Measurements from ENCODE around the gene SPON1.
"Not testable (repeated sequence)": the region's sequence is repeated elsewhere in the genome, so short reads cannot be mapped to it uniquely, and the experiment has no call there.

The SPON1 gene

GRCh38 chr11:14090631-14091030, 128.1 kb downstream of the SPON1 start:
- not testable (repeated sequence) for DNase-seq

DNA sequence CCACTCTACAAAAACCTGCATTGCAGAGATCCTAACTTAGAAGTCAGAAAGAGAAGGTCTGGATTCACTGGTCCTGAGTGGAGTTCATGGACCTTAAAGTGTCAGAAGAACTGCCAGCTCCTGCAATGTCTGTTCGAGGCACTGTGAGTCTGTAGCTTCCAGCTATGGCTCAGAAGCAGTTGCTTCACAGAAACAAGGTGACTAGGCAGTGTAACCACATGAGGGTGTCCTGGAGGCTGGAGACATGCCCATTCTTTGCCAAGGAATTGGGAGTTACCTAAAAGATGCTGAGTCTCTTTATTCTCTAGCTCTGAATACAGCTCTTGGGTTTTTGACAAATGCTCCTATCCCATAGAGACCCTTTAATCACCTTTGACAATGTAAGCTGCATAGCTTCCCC, 130.5 kb downstream of the SPON1 start:
- no peak for DNase-seq

DNA sequence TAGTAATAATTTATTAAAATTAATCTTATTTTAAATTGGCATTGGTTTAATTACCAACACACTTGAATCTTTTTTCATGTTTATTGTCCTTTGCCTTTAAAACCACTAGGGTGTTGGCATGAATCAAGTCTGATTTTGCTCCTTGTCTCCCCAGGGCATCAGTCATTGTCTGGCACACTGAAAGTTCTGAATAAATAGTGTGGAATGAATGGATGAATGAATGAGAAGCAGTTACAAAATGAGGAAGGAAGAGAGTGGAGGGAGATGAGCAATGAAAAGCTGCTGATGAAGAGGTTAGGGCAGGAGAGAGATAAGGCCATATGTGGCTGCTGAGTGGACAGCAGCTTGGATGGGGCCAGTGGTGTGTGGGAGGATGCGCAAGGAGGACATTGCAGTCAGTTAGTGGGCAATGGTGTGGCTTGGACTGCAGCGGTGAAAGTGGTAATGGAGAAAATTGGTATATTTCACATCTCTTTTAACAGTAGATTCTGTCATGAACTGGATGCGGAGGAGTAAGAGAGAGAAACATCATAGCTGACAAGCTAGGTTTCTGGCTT, 132.0 kb downstream of the SPON1 start:
- no peak for DNase-seq

DNA sequence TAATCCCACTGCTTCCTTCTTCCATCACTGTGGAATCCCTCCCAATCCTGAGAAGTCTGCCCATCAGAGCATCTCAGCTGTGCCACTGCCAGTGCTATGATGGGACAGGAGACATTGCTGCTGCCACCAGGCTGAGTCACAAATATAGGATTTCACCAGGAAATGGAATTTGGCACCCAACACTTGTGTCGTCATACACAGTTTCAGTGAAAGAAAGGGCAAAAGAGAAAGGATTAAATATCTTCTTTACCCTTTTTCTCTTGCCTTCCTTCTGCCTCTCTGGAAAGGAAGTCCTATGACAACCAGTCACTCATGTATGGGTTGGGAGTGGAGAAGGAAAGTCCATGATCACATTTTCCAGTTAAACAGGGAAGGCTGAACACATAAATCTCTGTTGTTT, 133.4 kb downstream of the SPON1 start:
- no peak for DNase-seq

- DNase-seq, result no peak
Measured at GRCh38 chr11:14096606-14097005, 134.1 kb downstream of the SPON1 start.

DNA sequence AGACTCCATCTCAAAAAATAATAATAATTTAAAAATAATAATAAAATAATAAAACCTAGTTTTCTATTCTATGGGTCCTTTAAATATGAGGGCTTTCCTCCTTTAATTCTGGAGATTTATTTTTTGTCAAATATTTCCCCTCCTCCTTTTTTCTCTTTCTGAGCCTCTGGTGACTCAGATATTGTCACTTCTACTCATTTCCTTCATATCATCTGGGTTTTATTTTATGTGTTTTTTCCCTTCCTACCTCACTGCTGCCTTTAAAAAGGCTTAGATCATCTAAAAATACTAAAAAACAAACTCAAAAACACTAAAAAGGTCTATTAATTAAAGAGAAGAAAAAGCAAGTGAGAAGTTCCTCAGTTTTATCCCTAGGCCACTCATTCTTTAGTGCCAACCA, 138.9 kb downstream of the SPON1 start:
- no peak for DNase-seq

GRCh38 chr11:14102766-14103165, 140.2 kb downstream of the SPON1 start:
- DNase-seq, result no peak

DNA sequence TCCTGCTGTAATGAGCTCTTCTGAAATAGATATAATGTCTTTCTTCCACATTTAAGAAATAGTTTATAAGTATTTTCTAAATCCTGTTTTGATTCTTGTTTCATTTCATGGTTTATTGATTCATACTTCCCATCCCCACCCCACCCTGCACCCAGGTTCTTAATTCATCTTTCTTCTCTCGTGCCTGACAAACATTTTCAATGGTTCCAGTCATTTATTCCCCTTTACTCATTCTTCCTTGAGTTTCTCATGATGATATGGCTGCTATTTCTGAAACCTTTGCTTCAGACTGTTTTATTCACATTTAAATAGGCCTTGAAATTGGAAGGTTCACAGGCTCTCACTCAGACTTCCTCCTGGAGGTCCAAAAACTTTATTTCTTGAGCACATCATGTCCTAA, 142.9 kb downstream of the SPON1 start:
- no peak for DNase-seq

- DNase-seq, result no peak
Measured at GRCh38 chr11:14106303-14107049, 144.0 kb downstream of the SPON1 start.

- DNase-seq, result no peak
Measured at GRCh38 chr11:14107050-14107430, 144.5 kb downstream of the SPON1 start.

DNA sequence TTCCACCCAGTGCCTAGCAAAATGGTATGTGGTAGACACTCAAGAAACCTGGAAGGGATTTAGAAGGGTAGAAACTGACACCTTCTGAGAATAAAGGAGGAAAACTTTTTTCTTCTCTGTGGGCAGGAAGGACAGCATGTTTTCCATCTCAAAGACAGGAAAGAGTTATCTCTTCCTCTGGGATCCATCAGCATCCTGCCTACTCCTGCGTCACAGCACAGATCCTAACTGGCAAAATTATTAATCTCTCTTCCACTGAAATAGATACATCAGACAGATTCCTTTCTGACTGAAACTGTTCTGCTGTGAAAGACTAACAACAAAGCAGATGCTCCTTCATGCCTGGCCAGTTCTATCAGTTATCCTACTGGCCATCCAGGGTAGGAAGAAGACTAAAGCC, 147.2 kb downstream of the SPON1 start:
- DNase-seq, result no peak

GRCh38 chr11:14110629-14111028, 148.1 kb downstream of the SPON1 start:
- DNase-seq, result no peak

- no peak for DNase-seq
Measured at GRCh38 chr11:14111496-14111895, 149.0 kb downstream of the SPON1 start.

DNA sequence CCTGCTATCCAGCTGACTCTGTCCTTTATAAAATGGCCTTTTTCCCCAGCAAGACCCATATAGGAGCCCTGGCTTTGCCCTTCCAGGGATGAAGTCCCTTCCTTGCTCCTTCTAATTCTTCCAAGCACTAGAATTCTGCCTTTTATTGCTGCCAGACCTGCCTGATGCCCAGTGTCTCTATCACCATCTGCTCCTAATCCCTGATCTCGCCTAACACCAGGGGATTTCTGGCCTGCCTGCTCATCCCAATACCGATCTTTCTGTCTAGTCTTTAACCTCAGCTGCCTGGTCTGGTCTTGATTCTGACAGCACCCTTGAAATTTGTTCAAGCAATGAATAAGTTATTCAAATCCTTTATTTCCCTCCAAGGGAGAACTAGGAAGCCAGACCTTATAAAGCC, 150.2 kb downstream of the SPON1 start:
- DNase-seq, result no peak

DNA sequence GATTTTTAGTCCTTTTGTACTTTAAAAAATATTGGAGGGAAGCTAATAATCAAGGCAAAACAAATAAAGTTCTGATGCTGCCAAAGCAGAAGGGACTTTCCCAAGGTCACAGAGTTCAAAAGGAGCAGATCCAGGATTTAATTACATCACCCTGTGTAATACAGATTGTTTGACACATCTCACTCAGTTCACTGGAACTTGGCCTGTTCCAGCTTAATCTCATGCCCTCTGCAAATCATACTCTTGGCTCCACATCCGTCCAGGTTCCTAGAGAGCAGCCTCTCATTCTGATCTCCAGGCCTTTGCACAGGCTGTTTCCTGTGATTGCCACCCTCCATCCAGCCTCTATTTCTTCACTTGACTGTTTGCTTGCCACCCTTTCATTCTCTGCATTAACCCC, 151.7 kb downstream of the SPON1 start:
- DNase-seq, result no peak

- DNase-seq, result no peak
Measured at GRCh38 chr11:14114786-14115185, 152.3 kb downstream of the SPON1 start.

- no peak for DNase-seq
Measured at GRCh38 chr11:14117632-14118031, 155.1 kb downstream of the SPON1 start.

DNA sequence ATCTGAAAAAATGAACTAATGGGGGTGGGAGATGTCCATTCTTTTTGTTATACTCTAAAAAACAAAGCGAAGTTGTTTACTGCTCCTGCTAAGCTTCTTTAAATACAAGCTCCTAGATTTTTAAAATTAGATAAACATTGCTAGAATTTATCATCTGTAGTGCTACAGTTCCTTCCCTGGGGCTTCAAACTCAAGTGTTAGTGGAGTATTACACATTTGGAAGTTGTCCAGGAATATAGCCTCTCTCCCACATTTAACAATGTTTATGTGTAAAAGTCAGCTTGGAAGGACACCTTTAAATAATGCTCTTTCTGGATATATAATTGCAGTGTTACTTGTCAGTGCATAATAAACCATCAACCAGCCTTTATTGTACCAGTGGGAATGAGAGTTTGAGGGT, 155.5 kb downstream of the SPON1 start:
- DNase-seq, result no peak

DNA sequence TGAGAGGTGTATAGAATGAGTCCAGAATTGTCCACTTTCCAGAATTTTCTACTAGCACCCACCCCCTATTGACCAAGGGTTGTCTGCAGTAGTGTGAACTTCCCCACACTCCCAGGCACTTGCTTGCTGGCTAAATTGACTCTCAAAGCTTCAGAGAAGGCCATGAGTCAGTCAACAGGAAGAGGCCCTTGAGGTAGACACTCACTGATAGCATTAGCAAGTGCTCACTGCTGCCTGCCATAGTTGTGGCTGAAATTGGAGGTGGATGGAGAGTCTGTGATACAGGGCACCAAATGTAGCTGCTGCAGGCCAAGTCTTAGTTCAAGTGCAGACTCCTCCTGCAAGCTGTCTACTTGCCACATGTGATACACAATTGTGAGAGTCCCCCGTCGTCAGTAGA, 156.8 kb downstream of the SPON1 start:
- no peak for DNase-seq

DNA sequence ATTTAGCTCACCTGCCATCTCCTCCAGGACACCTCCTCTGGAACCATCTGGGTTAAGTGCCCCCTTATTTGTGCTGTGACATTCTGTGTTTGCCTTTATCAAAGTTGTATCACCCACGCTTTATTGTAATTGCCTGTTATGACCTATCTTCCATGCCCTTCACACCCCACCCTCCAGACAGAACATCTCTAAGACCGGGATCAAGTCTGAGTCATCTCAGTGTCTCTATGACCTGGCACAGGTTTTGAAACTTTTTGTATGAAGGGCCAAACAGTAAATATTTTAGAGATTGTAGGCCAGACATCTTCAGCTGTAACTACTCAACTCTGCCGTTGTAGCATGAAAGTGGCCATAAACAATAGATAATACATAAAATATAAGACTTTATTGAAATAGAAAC, 161.8 kb downstream of the SPON1 start:
- DNase-seq, result no peak

DNA sequence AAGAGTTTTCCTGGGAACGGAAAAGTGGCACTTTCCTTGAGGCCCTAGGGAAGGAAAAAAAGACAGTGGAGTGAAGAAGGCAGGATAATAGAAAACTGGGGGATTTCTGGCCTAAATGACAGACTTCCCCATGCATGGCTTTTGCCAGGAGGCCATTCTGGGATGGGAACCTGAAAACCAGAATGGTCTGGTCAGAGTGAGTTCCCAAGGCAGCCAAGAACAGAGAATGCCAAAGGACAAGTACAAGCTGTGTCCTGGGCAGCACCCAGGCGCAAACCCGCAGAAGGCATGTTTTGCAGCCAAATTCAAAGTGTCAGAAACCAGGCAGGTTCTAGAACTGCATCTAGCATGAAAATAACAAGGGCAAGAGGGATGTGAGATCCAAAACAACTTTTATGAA, 162.4 kb downstream of the SPON1 start:
- no peak for DNase-seq

DNA sequence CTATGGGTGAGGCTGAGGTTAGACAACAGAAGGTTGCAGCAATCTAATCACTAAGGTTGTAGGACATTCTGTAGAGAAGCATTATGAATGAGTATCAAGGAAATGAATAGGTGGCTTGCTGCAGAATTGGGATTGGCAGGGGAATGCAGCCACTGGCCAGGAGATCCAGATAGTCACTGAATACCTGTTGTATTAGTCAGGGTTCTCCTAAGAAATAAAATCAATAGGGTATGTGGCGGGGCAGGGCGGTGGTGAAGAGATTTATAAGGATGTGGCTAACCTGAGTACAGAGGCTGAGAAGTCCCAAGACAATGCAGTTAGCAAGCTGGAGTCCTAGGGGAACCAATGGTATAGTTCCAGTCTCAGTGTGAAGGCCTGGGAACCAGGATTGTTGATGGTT, 163.0 kb downstream of the SPON1 start:
- DNase-seq, result no peak

DNA sequence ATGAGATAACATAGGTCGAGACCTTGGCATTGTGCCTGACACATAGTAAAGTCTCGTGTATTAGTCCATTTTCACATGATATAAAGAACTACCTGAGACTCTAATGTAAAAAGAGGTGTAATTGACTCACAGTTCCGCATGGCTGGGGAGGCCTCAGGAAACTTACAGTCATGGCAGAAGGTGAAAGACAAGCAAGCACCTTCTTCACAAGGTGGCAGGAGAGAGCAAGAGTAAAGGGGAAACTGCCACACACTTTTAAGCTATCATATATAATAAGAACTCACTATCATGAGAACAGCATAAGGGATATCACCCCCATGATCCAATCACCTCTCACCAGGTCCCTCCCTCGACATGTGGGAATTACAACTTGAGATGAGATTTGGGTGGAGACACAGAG, 165.2 kb downstream of the SPON1 start:
- DNase-seq, result no peak

DNA sequence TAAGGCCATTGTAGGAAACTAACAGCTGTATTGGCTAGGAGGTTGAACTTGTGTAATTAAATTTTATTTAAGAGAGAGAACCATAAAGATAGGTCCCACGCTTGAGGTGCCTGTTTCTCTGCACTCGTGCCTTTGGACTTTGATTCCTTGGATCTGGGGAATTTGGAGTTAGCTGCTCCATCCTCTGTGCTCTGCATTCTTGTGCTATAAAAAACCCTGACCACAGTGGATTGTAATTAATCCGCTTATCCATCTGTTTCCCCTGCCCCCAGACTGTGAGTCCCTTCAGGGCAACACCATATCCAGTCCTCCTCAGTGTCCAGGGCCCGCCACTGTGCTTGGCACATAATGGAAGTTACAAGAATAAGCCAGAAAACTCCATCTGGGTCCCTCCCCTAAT, 169.8 kb downstream of the SPON1 start:
- DNase-seq, result peak; percentile 24

GRCh38 chr11:14133381-14133780, 170.9 kb downstream of the SPON1 start:
- DNase-seq, result no peak
